Choroid plexus epithelial cell (primary cell): ENCODE data around the gene PLCD1.

Experiments
- DNase-seq: peaks from one replicate; pipeline ENCODE4 v3.0.0-alpha.2; 2010; ENCODE audit warnings: low read depth
- H3K4me3 ChIP-seq: 2 replicates; pipeline ENCODE4 v1.5.1; 2011; ENCODE audit warnings: low read depth, mild to moderate bottlenecking, control low read depth, low read length, moderate library complexity
- CTCF ChIP-seq: conservative IDR thresholded peaks from 2 replicates; pipeline ENCODE4 v1.5.1; 2011; ENCODE audit warnings: low read depth, mild to moderate bottlenecking, control low read depth, inconsistent platforms, low read length, moderate library complexity

PLCD1 gene

GRCh38 chr3:38001456-38002081, 27.9 kb downstream of the PLCD1 start:
- no peak overlapping the region for H3K4me3 ChIP-seq
- no peak for DNase-seq
- peak; percentile 17 for TF ChIP-seq CTCF

DNA sequence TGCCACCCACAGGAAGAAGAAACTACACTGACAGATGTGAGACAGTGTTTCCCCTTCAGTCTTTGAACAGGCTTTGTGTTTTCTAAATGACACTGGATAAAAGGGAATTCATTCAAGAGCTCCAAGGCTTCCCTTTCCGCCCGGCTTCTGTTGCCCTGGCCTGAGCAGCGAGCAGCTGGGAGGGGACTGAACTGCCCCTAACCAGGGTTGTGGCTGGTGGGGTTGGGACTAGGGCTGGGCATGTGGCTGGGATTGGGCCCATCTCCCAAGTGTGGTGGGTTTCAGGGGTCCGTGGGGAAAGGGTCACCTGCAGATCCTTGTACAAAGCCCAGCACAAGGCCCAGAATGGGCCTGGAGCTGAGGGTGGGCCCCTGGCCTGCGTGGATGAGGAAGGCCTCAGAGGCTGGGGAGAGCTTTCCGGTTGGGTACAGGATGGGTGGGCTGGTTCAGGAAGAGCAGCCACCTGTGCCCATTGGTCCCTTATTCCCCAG, 28.4 kb downstream of the PLCD1 start:
- no peak overlapping the region for H3K4me3 ChIP-seq
- no peak for DNase-seq
- no peak for TF ChIP-seq CTCF

GRCh38 chr3:38000242-38000916, 29.1 kb downstream of the PLCD1 start:
- DNase-seq, result no peak
- TF ChIP-seq CTCF, result no peak
- H3K4me3 ChIP-seq, result no peak overlapping the region

DNA sequence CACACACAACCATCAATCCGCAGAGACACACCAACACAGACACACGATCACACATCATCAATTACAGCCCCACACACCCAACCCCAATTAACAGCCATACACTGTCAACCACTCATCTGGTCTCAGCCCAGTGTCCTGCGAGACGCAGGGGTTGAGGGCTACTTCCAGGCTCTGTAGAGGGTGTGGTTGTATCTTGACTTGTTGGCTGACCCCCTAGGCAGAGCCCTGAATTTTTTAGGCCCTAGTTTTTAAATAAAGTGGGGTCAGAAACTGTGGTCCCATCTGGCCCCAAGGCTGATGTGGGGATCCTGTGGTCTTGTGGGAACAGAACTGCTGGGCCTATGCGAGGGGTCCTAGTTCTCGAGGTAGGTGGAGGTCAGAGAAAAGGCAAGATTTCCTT, 29.6 kb downstream of the PLCD1 start:
- no peak for TF ChIP-seq CTCF
- no peak for DNase-seq
- no peak overlapping the region for H3K4me3 ChIP-seq

DNA sequence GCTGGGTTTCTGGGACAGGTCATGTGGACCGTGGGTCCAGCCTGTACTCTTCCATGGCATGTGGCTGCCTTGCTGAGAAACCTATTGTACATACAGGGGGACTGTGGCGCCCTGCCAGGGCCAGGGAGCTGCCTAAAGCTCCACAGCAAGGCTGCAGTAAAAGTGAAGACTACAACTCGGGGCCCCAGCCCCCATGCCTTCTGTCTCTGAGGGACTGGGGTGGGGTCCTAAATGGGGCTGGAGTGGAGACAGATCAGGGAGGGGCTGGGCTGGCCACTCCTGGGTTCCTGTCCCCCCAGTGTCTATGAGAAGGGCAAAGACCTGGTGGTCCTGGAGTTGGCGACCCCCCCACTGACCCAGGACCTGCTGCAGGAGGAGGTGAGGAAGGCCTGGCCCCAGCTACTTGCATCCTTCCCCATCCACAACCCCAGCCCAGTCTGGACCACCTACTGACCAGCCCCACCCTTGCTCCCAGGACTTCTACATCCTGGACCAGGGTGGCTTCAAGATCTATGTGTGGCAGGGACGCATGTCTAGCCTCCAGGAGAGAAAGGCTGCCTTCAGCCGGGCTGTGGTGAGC, 31.6 kb downstream of the PLCD1 start:
- H3K4me3 ChIP-seq, result no peak overlapping the region
- DNase-seq, result no peak
- TF ChIP-seq CTCF, result no peak

GRCh38 chr3:37997342-37997741, 32.1 kb downstream of the PLCD1 start:
- no peak overlapping the region for H3K4me3 ChIP-seq
- TF ChIP-seq CTCF, result no peak
- DNase-seq, result no peak
